Hematopoietic multipotent progenitor cell treated with erythropoietin and hydrocortisone succinate and interleukin-3 and kit ligand, for 17 days (in vitro differentiated cells): ENCODE data around the gene KCNS1.

Experiments
- DNase-seq: peaks from one replicate; pipeline ENCODE4 v3.0.0-alpha.2; 2015; ENCODE audit warnings: low spot score

KCNS1 gene

DNA sequence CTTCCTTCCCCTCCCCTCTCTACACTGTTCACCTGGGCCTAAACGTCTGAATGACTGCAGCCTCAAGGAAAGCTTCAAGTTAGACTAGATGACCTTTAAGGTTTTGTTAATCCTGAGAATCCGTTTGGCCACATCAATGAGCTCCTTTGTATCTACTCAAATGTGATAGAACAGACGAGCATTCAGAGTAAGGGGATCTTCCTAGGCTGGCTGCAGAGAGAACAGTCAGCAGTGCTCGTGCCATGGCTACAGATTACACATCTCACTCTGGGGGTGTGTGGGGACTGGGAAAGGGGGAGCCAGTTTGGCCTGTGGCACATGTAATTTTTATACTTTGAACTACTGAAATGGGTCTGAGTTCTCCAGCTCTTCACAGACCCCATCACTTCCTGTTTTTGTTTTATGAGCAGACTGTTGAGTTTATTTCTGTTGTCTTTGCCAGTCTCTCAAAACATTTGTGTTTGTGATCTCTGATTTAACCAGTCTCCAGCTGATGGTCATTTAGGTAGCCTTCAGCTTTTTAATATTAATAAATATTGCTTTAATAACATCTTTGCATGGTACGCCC is 50.9 kb downstream of the KCNS1 start:
- DNase-seq: no peak

DNA sequence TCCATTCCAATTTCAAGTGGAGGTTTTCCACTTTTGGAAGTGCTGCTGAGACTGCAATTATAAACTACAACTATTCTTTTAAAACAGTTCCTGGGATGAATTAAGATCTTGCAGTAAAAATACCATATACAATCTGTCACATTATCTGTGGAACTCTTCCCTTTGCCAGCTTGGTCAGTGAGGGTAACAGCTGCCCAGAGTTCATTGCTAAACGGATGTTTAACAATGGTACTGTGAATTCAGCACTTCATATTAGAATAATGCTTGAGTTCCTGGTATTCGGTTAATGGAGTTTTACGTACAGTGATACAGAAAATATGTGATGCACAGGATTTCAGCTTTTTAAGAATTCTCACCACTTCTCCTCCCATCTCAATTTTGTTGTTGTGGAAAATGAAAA is 51.5 kb downstream of the KCNS1 start:
- no peak for DNase-seq

DNA sequence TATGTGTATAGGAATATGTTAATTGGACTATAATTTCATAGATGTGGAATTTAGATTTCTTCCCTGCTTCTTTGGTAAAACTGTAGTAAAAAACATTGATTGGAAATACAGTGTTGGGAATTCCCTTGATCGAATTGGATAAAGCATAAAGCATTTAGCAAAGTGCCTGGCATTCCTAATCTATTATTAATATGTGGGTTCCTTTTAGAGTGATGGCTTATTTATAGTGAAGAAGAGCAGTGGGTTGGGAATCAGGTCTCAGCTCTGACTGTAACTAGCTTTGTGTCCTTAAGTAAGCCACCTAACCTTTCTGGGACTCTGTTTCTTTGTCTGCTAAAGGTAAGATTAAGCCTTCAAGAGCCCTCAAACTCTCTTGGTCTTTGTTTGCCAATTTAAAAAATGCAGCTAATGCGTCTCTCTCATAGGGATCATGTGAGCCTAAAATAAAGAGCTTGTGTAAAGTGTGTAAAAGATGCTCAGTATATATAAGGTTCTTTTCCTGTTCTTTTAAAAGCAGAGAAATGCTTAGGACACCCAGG is 53.3 kb downstream of the KCNS1 start:
- DNase-seq: no peak

DNA sequence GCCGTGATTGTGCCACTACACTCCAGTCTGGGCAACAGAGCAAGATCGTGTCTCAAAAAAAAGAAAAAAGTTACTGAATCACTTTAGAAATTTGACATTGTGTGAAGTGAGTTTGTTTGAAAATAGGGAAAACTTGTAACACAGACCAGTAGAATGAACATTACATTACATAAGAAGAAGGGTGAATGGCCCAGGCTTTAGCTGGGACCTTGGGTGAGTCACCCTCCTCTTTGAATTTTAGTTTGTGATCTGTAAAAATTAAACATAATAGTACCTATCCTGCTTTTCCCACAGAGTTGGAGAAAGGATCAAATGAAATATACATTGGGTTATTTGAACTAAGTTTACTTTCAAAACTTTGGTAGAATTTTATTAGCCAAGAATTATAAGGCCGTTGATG is 56.3 kb downstream of the KCNS1 start:
- no peak for DNase-seq

DNA sequence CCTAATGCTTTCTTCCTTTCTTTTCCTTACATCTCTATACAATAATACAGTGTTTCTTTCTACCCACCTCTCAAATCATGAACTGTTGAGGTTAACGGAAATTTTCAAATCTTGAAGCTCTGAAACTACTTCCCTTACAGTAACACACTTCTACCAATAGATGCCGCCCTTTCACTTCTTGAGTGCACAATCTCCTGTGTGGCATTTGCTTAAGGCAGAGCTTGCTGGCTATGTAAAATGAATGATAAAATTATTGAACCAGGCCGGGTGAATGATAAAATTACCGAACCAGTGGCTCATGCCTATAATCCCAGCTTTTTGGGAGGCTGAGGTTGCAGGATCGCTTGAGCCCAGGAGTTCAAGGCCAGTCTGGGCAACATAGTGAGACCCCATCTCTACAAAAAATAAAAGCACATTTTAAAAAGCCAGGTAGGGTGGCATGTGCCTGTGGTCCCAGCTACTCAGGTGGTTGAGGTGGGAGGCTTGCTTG is 56.8 kb downstream of the KCNS1 start:
- peak; percentile 71 for DNase-seq

DNA sequence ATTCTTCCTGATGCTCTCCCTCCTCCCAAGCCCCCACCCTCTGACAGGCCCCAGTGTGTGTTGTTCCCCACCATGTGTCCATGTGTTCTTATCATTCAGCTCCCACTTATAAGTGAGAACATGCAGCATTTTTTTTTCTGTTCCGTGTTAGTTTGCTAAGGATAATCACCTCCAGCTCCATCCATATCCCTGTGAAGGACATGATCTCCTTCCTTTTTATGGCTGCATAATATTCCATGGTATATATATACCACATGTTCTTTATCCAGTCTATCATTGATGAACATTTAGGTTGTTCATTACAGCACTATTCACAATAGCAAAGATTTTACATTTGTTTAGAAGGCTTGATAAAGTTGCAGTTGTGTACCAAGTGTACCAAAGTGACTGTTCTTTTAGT is 57.9 kb downstream of the KCNS1 start:
- no peak for DNase-seq
